ENCODE results near the gene PARD3. TPM values are rescaled to one million over a fixed set of nuclear protein-coding genes. Genes with fewer than 3 reads are reported as not detected.
A peak's percentile ranks its signal among the peaks of the same experiment; 100 is the strongest.

PARD3 gene
- total and polyA plus RNA-seq, 3 donors from 2014 or later, result 31.8 to 59.5 (median 49.5) TPM

DNA sequence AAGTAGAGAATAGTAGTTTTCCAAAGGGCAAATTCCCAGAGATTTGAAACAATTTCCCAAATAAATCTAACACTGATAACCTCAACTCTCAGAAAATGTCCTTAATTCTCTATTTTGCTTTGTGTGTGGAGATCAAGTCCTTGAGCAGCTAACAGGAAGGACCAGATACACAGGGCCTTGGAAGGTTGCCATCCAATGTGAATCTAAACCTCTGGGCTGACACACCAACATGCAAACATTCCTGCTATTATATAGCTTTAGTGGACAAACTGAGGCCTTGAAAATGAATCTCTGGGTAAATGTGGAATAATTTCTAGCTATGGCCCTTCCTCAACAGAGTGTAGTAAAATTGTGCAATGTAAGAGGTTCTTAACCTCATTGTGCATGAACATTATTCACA, 44.1 kb upstream of the PARD3 start:
- H3K9me3 ChIP-seq, result no peaks in the 10 kb centered on the region
- H3K36me3 ChIP-seq (ENCODE audit: low read depth, missing control alignments), result no peaks in the 10 kb centered on the region
- intact Hi-C loops (cut with DNase I; ENCODE audit: low total_unique reads), result no loop called here
- no peak for DNase-seq
- no peak for TF ChIP-seq POLR2A (IDR thresholded peaks at IDR 0.05)
- TF ChIP-seq, protein P1, sequence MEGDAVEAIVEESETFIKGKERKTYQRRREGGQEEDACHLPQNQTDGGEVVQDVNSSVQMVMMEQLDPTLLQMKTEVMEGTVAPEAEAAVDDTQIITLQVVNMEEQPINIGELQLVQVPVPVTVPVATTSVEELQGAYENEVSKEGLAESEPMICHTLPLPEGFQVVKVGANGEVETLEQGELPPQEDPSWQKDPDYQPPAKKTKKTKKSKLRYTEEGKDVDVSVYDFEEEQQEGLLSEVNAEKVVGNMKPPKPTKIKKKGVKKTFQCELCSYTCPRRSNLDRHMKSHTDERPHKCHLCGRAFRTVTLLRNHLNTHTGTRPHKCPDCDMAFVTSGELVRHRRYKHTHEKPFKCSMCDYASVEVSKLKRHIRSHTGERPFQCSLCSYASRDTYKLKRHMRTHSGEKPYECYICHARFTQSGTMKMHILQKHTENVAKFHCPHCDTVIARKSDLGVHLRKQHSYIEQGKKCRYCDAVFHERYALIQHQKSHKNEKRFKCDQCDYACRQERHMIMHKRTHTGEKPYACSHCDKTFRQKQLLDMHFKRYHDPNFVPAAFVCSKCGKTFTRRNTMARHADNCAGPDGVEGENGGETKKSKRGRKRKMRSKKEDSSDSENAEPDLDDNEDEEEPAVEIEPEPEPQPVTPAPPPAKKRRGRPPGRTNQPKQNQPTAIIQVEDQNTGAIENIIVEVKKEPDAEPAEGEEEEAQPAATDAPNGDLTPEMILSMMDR (IDR thresholded peaks at IDR 0.05), result no peak
- H3K4me3 ChIP-seq, result no peak overlapping the region
- no peak overlapping the region for H3K27ac ChIP-seq
- H3K4me1 ChIP-seq, result peaks cover 18% of the 10 kb centered on the region
- H3K27me3 ChIP-seq, result no peaks in the 10 kb centered on the region

DNA sequence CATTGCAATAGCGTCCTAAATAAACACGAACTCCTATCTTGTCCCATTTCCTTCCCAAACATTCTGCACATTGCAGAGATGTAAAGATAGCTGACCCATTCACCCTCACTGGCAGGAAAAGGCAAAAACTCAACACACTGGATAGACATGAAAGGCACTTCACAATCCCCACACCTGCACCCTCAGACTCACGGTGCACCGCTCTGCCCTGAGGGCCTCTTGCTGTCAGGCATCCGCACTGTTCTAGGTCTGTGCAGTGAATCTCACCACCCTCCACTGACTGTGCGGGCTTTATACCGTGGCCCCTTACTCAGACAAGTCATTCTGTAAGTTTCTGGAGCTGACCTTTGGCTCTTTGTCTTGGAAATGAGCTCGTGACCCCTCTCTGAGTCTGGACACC, 42.9 kb upstream of the PARD3 start:
- Histone ChIP-seq H3K9me3 (no peaks in the 10 kb centered on the region), H3K36me3 (ENCODE audit: low read depth, missing control alignments) (no peaks in the 10 kb centered on the region), H3K4me1 (peaks cover 18% of the 10 kb centered on the region), H3K4me3 (no peak overlapping the region), H3K27me3 (no peaks in the 10 kb centered on the region), H3K27ac (no peak overlapping the region)
- no peak for DNase-seq
- WGBS, 2 donors, result 89 to 90% methylated on average over 8 of the region's 8 CpGs
- intact Hi-C loops (cut with DNase I; ENCODE audit: low total_unique reads), result no loop called here
- TF ChIP-seq, protein P1 (IDR thresholded peaks at IDR 0.05), result no peak
- TF ChIP-seq POLR2A (IDR thresholded peaks at IDR 0.05), result no peak

DNA sequence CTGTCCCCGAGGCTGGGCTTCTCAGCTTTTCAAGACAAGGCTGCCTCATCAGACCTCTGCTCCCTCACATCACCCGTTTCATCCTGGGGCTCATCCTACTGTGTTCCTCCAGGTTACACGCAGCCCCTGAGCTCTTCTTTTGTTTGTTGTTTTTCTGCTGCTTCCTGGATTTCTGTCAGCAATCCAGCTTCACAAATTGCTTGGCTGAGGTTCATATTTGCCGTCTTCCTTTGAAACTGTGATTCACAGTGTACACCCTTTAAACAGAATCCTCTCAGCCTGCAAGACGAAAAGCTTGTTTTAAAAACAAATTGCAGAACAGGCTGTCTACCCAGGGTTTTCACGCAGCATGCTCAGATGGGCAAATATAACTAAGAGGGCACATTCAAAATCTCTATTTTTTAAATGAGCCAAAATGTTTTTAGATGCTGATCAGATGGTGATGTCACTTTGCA, 39.1 kb upstream of the PARD3 start:
- no peak overlapping the region for H3K4me3 ChIP-seq

GRCh38 chr10:34853357-34853756, 38.3 kb upstream of the PARD3 start:
- intact Hi-C loops (cut with DNase I; ENCODE audit: low total_unique reads), result no loop called here
- WGBS, 2 donors, result 54 to 64% methylated on average over 3 to 4 of the region's 4 CpGs
- H3K36me3 ChIP-seq (ENCODE audit: low read depth, missing control alignments), result no peaks in the 10 kb centered on the region
- H3K9me3 ChIP-seq, result no peaks in the 10 kb centered on the region
- no peak overlapping the region for H3K27ac ChIP-seq
- TF ChIP-seq POLR2A (IDR thresholded peaks at IDR 0.05), result no peak
- TF ChIP-seq, protein P1 (IDR thresholded peaks at IDR 0.05), result no peak
- H3K27me3 ChIP-seq, result no peaks in the 10 kb centered on the region
- DNase-seq, result no peak
- H3K4me3 ChIP-seq, result no peak overlapping the region
- H3K4me1 ChIP-seq, result no peaks in the 10 kb centered on the region

More for the DNA sequence above, 39.1 kb upstream of the PARD3 start:
- H3K9me3 ChIP-seq, result no peaks in the 10 kb centered on the region
- intact Hi-C loops (cut with DNase I; ENCODE audit: low total_unique reads), result no loop called here
- H3K27me3 ChIP-seq, result no peaks in the 10 kb centered on the region
- TF ChIP-seq, protein P1 (IDR thresholded peaks at IDR 0.05), result no peak
- no peak for TF ChIP-seq POLR2A (IDR thresholded peaks at IDR 0.05)
- peak overlapping the region in 1 of 2 donors; percentile 0 for H3K27ac ChIP-seq
- H3K4me1 ChIP-seq, result peaks cover 2% of the 10 kb centered on the region
- WGBS, 2 donors, result 36 to 43% methylated on average over 6 of the region's 6 CpGs
- no peaks in the 10 kb centered on the region for H3K36me3 ChIP-seq (ENCODE audit: low read depth, missing control alignments)
- DNase-seq, result peak; percentile 47

DNA sequence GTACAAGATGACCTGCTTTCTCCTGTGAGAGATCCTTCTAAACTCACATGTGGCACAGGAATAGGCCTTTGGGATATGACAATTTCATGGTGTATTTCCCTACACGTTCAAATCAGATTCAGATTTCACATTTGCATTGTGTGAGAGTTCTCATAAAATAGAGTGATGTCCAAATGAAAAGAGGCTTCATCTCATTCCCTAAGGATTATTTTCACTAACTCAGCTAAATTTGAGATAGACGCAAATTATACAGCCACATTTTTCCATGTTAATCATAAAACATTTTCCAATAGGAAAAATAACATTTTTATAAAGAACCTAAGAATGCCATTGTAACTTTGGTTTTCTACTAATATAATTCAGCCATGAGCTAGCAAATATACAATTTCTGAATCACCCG, 35.5 kb upstream of the PARD3 start:
- Histone ChIP-seq H3K27ac (no peak overlapping the region), H3K4me1 (no peaks in the 10 kb centered on the region), H3K36me3 (ENCODE audit: low read depth, missing control alignments) (no peaks in the 10 kb centered on the region), H3K27me3 (no peaks in the 10 kb centered on the region), H3K9me3 (no peaks in the 10 kb centered on the region), H3K4me3 (no peak overlapping the region)
- 60 to 69% methylated on average over 3 of the region's 3 CpGs for WGBS, 2 donors
- TF ChIP-seq, protein P1 (IDR thresholded peaks at IDR 0.05), result no peak
- no peak for TF ChIP-seq POLR2A (IDR thresholded peaks at IDR 0.05)
- intact Hi-C loops (cut with DNase I; ENCODE audit: low total_unique reads), result no loop called here
- no peak for DNase-seq
